Endothelial cell of umbilical vein (primary cell): ENCODE measurements around the gene NFATC2.

Experiments used
- CTCF ChIP-seq, 2 donors: IDR thresholded peaks; 1 replicate in 1 of 2; 2 replicates in 1 of 2; pipeline ENCODE4 v1.5.1; 2011; ENCODE audit warnings: low read length in 2 of 2, mild to moderate bottlenecking in 2 of 2, moderate library complexity in 2 of 2, control low read depth in 1 of 2, inconsistent platforms in 1 of 2, low read depth in 1 of 2; ENCODE audit not compliant: insufficient read depth in 1 of 2; ENCODE audit errors: extremely low read depth in 1 of 2
- EZH2 ChIP-seq: IDR thresholded peaks from 2 replicates; pipeline ENCODE4 v1.6.1; 2012; ENCODE audit warnings: borderline replicate concordance, low read depth, mild to moderate bottlenecking, moderate library complexity, low read length, inconsistent platforms; ENCODE audit not compliant: severe bottlenecking
- MAX ChIP-seq: IDR thresholded peaks from 2 replicates; pipeline ENCODE4 v1.6.1; 2011; ENCODE audit not compliant: insufficient read depth, insufficient read length
- POLR2A ChIP-seq: IDR thresholded peaks from 2 replicates; pipeline ENCODE4 v1.6.1; 2012; ENCODE audit warnings: low read depth, mild to moderate bottlenecking, control low read depth, low read length

GRCh38 chr20:51450221-51450712 lies 92.3 kb downstream of the NFATC2 start:
- TF ChIP-seq CTCF (IDR thresholded peaks at IDR 0.05; ENCODE audit: extremely low read depth in 1 of 2, insufficient read depth in 1 of 2, low read depth in 1 of 2, low read length in 2 of 2): no peak
- TF ChIP-seq POLR2A: no peak
- no peak for TF ChIP-seq EZH2
- no peak for TF ChIP-seq MAX
